NCI-H82 treated with DMSO at 0.1 percent for 48 hours (cell line): Measurements from ENCODE around the gene PARD3B.

Source experiments
- DNase-seq: peaks from one replicate; lab custom pipeline; 2025; ENCODE audit not compliant: unreplicated experiment; lab: John Stamatoyannopoulos, UW

Gene PARD3B

GRCh38 chr2:204581946-204582345 is 36.7 kb downstream of the PARD3B start:
- DNase-seq: no peak

GRCh38 chr2:204583773-204584172 is 38.5 kb downstream of the PARD3B start:
- DNase-seq: no peak

- no peak for DNase-seq
Observed at GRCh38 chr2:204585930-204586329, 40.7 kb downstream of the PARD3B start.

GRCh38 chr2:204586444-204587180 is 41.3 kb downstream of the PARD3B start:
- no peak for DNase-seq

GRCh38 chr2:204590063-204590462 is 44.8 kb downstream of the PARD3B start:
- DNase-seq: no peak

- DNase-seq: no peak
Observed at GRCh38 chr2:204591225-204591624, 46.0 kb downstream of the PARD3B start.

- no peak for DNase-seq
Observed at GRCh38 chr2:204604061-204604460, 58.8 kb downstream of the PARD3B start.

- DNase-seq: no peak
Observed at GRCh38 chr2:204608237-204608939, 63.1 kb downstream of the PARD3B start.

GRCh38 chr2:204611017-204611631 is 65.8 kb downstream of the PARD3B start:
- DNase-seq: no peak

- DNase-seq: no peak
Observed at GRCh38 chr2:204611764-204612163, 66.5 kb downstream of the PARD3B start.

GRCh38 chr2:204613635-204614034 is 68.4 kb downstream of the PARD3B start:
- DNase-seq: no peak

GRCh38 chr2:204615456-204615855 is 70.2 kb downstream of the PARD3B start:
- DNase-seq: no peak

- no peak for DNase-seq
Observed at GRCh38 chr2:204625135-204625534, 79.9 kb downstream of the PARD3B start.

GRCh38 chr2:204628926-204629712 is 83.8 kb downstream of the PARD3B start:
- no peak for DNase-seq

- DNase-seq: no peak
Observed at GRCh38 chr2:204632410-204632809, 87.1 kb downstream of the PARD3B start.

- DNase-seq: no peak
Observed at GRCh38 chr2:204634564-204634963, 89.3 kb downstream of the PARD3B start.

- DNase-seq: no peak
Observed at GRCh38 chr2:204635478-204635877, 90.2 kb downstream of the PARD3B start.

GRCh38 chr2:204638471-204639194 is 93.4 kb downstream of the PARD3B start:
- no peak for DNase-seq

GRCh38 chr2:204643326-204643725 is 98.1 kb downstream of the PARD3B start:
- DNase-seq: no peak

GRCh38 chr2:204645018-204645773 is 99.9 kb downstream of the PARD3B start:
- no peak for DNase-seq
